OCI-LY7 (cell line): Measurements from ENCODE around the gene CCDC85A. TPM values are rescaled to one million over a fixed set of nuclear protein-coding genes. Genes with fewer than 3 reads are reported as not detected.

Source experiments
- BruUV-seq: library from RNA; stranded (reverse); fragments of 400-500 nt; replicated peaks from 2 replicates; lab custom pipeline; 2021; lab: Mats Ljungman, UMichigan
- CTCF ChIA-PET: fragments of 300-600 bp; sonication (Branson Sonifier 250); formaldehyde crosslinking; loops from one replicate; lab custom pipeline; 2022; ENCODE audit warnings: antibody characterized with exemption; ENCODE audit not compliant: unreplicated experiment; lab: Charles Lee
- POLR2A ChIA-PET: fragments of 300-600 bp; sonication (Branson Sonifier 250); formaldehyde crosslinking; loops from one replicate; lab custom pipeline; 2022; ENCODE audit warnings: antibody characterized with exemption; lab: Charles Lee
- DNase-seq: peaks from one replicate; pipeline ENCODE4 v3.0.0-alpha.2; 2015; ENCODE audit warnings: low spot score
- H2AFZ ChIP-seq: fragments of 200-600 bp; sonication (generic), shearing (Covaris generic); 2 replicates; pipeline ENCODE4 v1.6.1; 2014; ENCODE audit warnings: mild to moderate bottlenecking, antibody characterized with exemption, low read length, moderate library complexity
- H3K27ac ChIP-seq: fragments of 200-600 bp; sonication (generic); 2 replicates; pipeline ENCODE4 v1.5.1; 2014; ENCODE audit warnings: mixed run types, low read depth, mild to moderate bottlenecking, moderate library complexity, low read length, inconsistent platforms; ENCODE audit not compliant: poor library complexity, severe bottlenecking
- H3K36me3 ChIP-seq: fragments of 200-600 bp; sonication (generic); 2 replicates; pipeline ENCODE4 v1.6.1; 2014; ENCODE audit warnings: mild to moderate bottlenecking, antibody characterized with exemption, low read length, moderate library complexity, mixed read lengths; ENCODE audit not compliant: insufficient read depth
- H3K4me1 ChIP-seq: fragments of 200-600 bp; sonication (generic); 2 replicates; pipeline ENCODE4 v1.5.1; 2014; ENCODE audit warnings: mild to moderate bottlenecking, low read length; ENCODE audit not compliant: insufficient read depth, poor library complexity, severe bottlenecking
- H3K4me2 ChIP-seq: fragments of 200-600 bp; sonication (generic); 2 replicates; pipeline ENCODE4 v1.6.1; 2014; ENCODE audit warnings: mild to moderate bottlenecking, low read length
- H3K4me3 ChIP-seq: fragments of 200-600 bp; sonication (generic); 2 replicates; pipeline ENCODE4 v1.5.1; 2014; ENCODE audit warnings: mild to moderate bottlenecking, low read depth, low read length; ENCODE audit not compliant: poor library complexity, severe bottlenecking
- H3K79me2 ChIP-seq: fragments of 200-600 bp; sonication (generic); 2 replicates; pipeline ENCODE4 v1.6.1; 2016; ENCODE audit warnings: low read depth, mild to moderate bottlenecking, low read length, moderate library complexity, mixed read lengths; ENCODE audit not compliant: insufficient read depth
- H3K9me2 ChIP-seq: fragments of 200-600 bp; sonication (generic); 2 replicates; pipeline ENCODE4 v1.6.1; 2016; ENCODE audit warnings: mild to moderate bottlenecking, low read length, mixed read lengths; ENCODE audit not compliant: insufficient read depth
- H3K9me3 ChIP-seq: fragments of 200-600 bp; sonication (generic); 2 replicates; pipeline ENCODE4 v1.6.1; 2014; ENCODE audit warnings: mild to moderate bottlenecking, mixed run types, low read length, mixed read lengths
- H4K20me1 ChIP-seq: fragments of 200-600 bp; sonication (generic); 2 replicates; pipeline ENCODE4 v1.6.1; 2014; ENCODE audit warnings: mild to moderate bottlenecking, antibody characterized with exemption, low read length, moderate library complexity, mixed read lengths; ENCODE audit not compliant: insufficient read depth
- CTCF ChIP-seq: fragments of 200-600 bp; sonication (generic); conservative IDR thresholded peaks from 2 replicates; pipeline ENCODE4 v1.5.1; 2014; ENCODE audit warnings: mild to moderate bottlenecking, antibody characterized with exemption, low read length, moderate library complexity, mixed read lengths
- EZH2phosphoT487 ChIP-seq: fragments of 200-600 bp; sonication (generic); IDR thresholded peaks from 2 replicates; pipeline ENCODE4 v1.6.1; 2018; ENCODE audit warnings: low read depth, borderline replicate concordance, mild to moderate bottlenecking, mixed run types, antibody characterized with exemption, low read length, moderate library complexity, mixed read lengths
- intact Hi-C: fragments of 100-400 bp; cut with micrococcal nuclease; formaldehyde crosslinking; loops from one replicate; pipeline ENCODE4 v1.10.0; 2022; ENCODE audit not compliant: unreplicated experiment
- total RNA-seq, 2 experiments: library from RNA; depleted of rRNA in 1 of 2; stranded (reverse); fragments of >200 nt in 1 of 2; shearing (Covaris generic) in 1 of 2; gene quantifications; 2 replicates each; pipeline ENCODE4 v1.2.3, GENCODE V29; 2014 to 2022

Gene CCDC85A
- total RNA-seq, 2 experiments from 2014 or later, result not detected

DNA sequence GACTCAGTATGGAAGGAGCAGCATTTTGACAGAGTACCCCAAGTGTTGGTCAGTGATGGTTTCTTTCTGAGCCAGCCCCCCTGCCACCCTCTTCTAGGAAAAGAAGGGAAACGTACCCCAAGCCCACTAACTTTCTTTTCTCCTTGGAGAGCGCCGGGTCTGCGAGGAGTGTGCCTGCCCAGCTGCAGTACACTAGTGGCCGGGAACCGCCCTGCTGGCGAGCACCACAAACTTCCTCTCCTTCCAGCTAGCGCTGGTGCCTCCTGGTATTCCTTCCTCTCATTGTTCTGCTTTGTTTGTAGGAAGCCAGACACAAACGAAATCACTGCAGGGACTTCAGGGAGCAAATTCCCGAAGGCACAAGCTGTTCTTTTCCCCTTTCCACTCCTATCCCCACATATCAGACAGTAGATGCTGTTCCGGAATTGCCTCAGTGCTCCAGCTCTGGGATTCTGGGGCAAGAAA is 1.8 kb downstream of the CCDC85A start:
- Histone ChIP-seq H3K4me1 (no peaks in the 10 kb centered on the region), H3K36me3 (no peaks in the 10 kb centered on the region), H3K79me2 (no peaks in the 10 kb centered on the region), H3K4me3 (no peak overlapping the region), H2AFZ (no peak overlapping the region), H4K20me1 (no peaks in the 10 kb centered on the region), H3K4me2 (no peak overlapping the region), H3K9me2 (no peaks in the 10 kb centered on the region), H3K9me3 (no peaks in the 10 kb centered on the region), H3K27ac (no peak overlapping the region)
- TF ChIP-seq CTCF, result no peak
- TF ChIP-seq EZH2phosphoT487, result no peak
- ChIA-PET CTCF (no interaction called here), POLR2A (no interaction called here)
- intact Hi-C loops, result no loop called here
- DNase-seq, result no peak
- BruUV-seq, result no TSS peak

DNA sequence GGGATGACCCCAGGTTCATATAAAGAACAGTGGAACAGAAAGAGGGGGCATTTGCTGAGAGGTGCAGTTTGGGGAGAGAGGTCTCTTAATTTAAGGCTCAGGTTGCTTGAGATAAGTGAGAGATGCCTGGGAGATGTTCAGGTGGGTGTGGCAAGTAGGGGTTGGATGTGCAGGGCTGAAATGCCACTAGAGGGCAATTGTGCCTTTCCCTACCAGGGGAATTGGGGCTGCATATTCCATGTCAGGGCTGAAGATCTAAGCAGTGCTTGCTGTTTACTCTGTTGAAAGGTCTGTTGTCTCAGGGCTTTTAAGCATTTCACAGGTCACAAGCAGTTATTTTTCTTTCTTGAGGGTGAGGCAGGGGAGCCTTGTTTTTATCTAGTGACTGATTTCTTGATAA is 7.8 kb downstream of the CCDC85A start:
- no peaks in the 10 kb centered on the region for H3K9me3 ChIP-seq
- CTCF ChIA-PET, result no interaction called here
- no peak overlapping the region for H3K4me2 ChIP-seq
- no peaks in the 10 kb centered on the region for H4K20me1 ChIP-seq
- no TSS peak for BruUV-seq
- TF ChIP-seq CTCF (peak; percentile 42; the same call in 1 of the 2 replicates), EZH2phosphoT487 (no peak)
- DNase-seq, result peak; percentile 2
- POLR2A ChIA-PET, result no interaction called here
- intact Hi-C loops, result no loop called here
- no peaks in the 10 kb centered on the region for H3K79me2 ChIP-seq
- no peak overlapping the region for H3K4me3 ChIP-seq
- H2AFZ ChIP-seq, result no peak overlapping the region
- no peaks in the 10 kb centered on the region for H3K36me3 ChIP-seq
- H3K9me2 ChIP-seq, result no peaks in the 10 kb centered on the region
- no peaks in the 10 kb centered on the region for H3K4me1 ChIP-seq
- no peak overlapping the region for H3K27ac ChIP-seq

- intact Hi-C loops, result no loop called here
- H3K4me1 ChIP-seq, result no peaks in the 10 kb centered on the region
- H3K36me3 ChIP-seq, result no peaks in the 10 kb centered on the region
- H3K4me3 ChIP-seq, result no peak overlapping the region
- H3K4me2 ChIP-seq, result no peak overlapping the region
- no peaks in the 10 kb centered on the region for H3K9me2 ChIP-seq
- no TSS peak for BruUV-seq
- TF ChIP-seq EZH2phosphoT487, result no peak
- TF ChIP-seq CTCF, result no peak
- no peak overlapping the region for H2AFZ ChIP-seq
- CTCF ChIA-PET, result no interaction called here
- H3K27ac ChIP-seq, result no peak overlapping the region
- no peaks in the 10 kb centered on the region for H3K9me3 ChIP-seq
- no peak for DNase-seq
- H3K79me2 ChIP-seq, result no peaks in the 10 kb centered on the region
- no peaks in the 10 kb centered on the region for H4K20me1 ChIP-seq
- POLR2A ChIA-PET, result no interaction called here
These were observed 9.0 kb downstream of the CCDC85A start for GRCh38 chr2:56192664-56193305.
